ENCODE results near the gene NOX1. TPM values are rescaled to one million over a fixed set of nuclear protein-coding genes. Genes with fewer than 3 reads are reported as not detected.

The NOX1 gene
- total and polyA plus RNA-seq, 8 donors = 53.3 TPM; not detected in 7

Small RNAs within 50 kb of the gene (small RNA-seq; reads per million reads assigned to genes)
- 0 reads per million in 4 donors for gene RF00411

Other genes with a start within 250 kb of the NOX1 start
- 10 to 100 TPM in 4 of 5 donors, not detected in 1; 12.5 to 57.1 (median 24.6) TPM for gene TSPAN6, start 237.6 kb downstream of the NOX1 start, total RNA-seq
- gene TSPAN6, start 237.6 kb downstream of the NOX1 start, polyA plus RNA-seq = 10 to 100 TPM in 2 of 3 donors, 1 to 10 TPM in 1; 9.5 to 19.8 (median 13.5) TPM
- gene SRPX2, start 230.2 kb downstream of the NOX1 start, total RNA-seq = 10 to 100 TPM in 2 of 5 donors, 1 to 10 TPM in 3; 4.9 to 28.0 (median 8.9) TPM
- 10 to 100 TPM in 1 of 3 donors, 1 to 10 TPM in 2; 2.6 to 16.7 (median 6.2) TPM for gene SRPX2, start 230.2 kb downstream of the NOX1 start, polyA plus RNA-seq
- gene SYTL4, start 142.2 kb downstream of the NOX1 start, total RNA-seq = 10 to 100 TPM; 10.5 to 27.7 (median 12.5) TPM
- 10 to 100 TPM in 1 of 3 donors, 1 to 10 TPM in 2; 4.5 to 23.7 (median 4.6) TPM for gene SYTL4, start 142.2 kb downstream of the NOX1 start, polyA plus RNA-seq
- gene CSTF2, start 54.0 kb downstream of the NOX1 start, total RNA-seq = 10 to 100 TPM in 2 of 5 donors, 1 to 10 TPM in 2, not detected in 1; 6.8 to 13.0 (median 9.6) TPM
- 1 to 10 TPM; 5.8 to 7.8 (median 6.9) TPM for gene CSTF2, start 54.0 kb downstream of the NOX1 start, polyA plus RNA-seq
- gene XKRX, start 54.6 kb upstream of the NOX1 start, total RNA-seq = under 1 TPM in 1 of 5 donors, not detected in 4; 0.92 TPM
- under 1 TPM in 2 of 3 donors, not detected in 1; 0.31 to 0.63 TPM for gene XKRX, start 54.6 kb upstream of the NOX1 start, polyA plus RNA-seq
- not detected for gene ARL13A, start 95.3 kb upstream of the NOX1 start, total RNA-seq
- not detected for gene ARL13A, start 95.3 kb upstream of the NOX1 start, polyA plus RNA-seq
- 10 to 100 TPM in 4 of 5 donors, 1 to 10 TPM in 1; 5.3 to 33.5 (median 17.7) TPM for gene TRMT2B, start 177.8 kb upstream of the NOX1 start, total RNA-seq
- gene TRMT2B, start 177.8 kb upstream of the NOX1 start, polyA plus RNA-seq = 10 to 100 TPM in 1 of 3 donors, 1 to 10 TPM in 2; 6.2 to 11.0 (median 8.1) TPM
- gene TMEM35A, start 204.5 kb upstream of the NOX1 start, total RNA-seq = 1 to 10 TPM in 4 of 5 donors, under 1 TPM in 1; 0.29 to 5.4 (median 4.3) TPM
- 1 to 10 TPM in 1 of 3 donors, not detected in 2; 2.7 TPM for gene TMEM35A, start 204.5 kb upstream of the NOX1 start, polyA plus RNA-seq
- 10 to 100 TPM in 1 of 5 donors, 1 to 10 TPM in 1, under 1 TPM in 1, not detected in 2; 0.29 to 22.8 (median 8.3) TPM for gene CENPI, start 223.8 kb upstream of the NOX1 start, total RNA-seq
- 1 to 10 TPM in 1 of 3 donors, under 1 TPM in 1, not detected in 1; 0.68 to 1.6 TPM for gene CENPI, start 223.8 kb upstream of the NOX1 start, polyA plus RNA-seq

Data from stomach (tissue), 8 donors.